ENCODE measurements around the gene ZNF785.
"Not testable (repeated sequence)": the region's sequence is repeated elsewhere in the genome, so short reads cannot be mapped to it uniquely, and the experiment has no call there.

ZNF785 gene

GRCh38 chr16:30585400-30586191 lies at the start of gene ZNF785:
TSS of gene ZNF785 (minus strand) at chr16:30585697. CDS start at chr16:30585611, 86 bp downstream.
- peak; percentile 83 for DNase-seq (ENCODE audit: low read depth)

GRCh38 chr16:30633526-30633925 lies 48.0 kb upstream of the ZNF785 start:
- DNase-seq (ENCODE audit: low read depth): no peak

GRCh38 chr16:30632454-30632853 lies 47.0 kb upstream of the ZNF785 start:
- not testable (repeated sequence) for DNase-seq (ENCODE audit: low read depth)

GRCh38 chr16:30628628-30629540 lies 43.4 kb upstream of the ZNF785 start:
- DNase-seq (ENCODE audit: low read depth): peak; percentile 94

- DNase-seq (ENCODE audit: low read depth): no peak
These were observed 40.7 kb upstream of the ZNF785 start for GRCh38 chr16:30626236-30626635.

- no peak for DNase-seq (ENCODE audit: low read depth)
These were observed 38.2 kb upstream of the ZNF785 start for GRCh38 chr16:30623536-30624283.

- no peak for DNase-seq (ENCODE audit: low read depth)
These were observed 37.0 kb upstream of the ZNF785 start for GRCh38 chr16:30622455-30623032.

- no peak for DNase-seq (ENCODE audit: low read depth)
These were observed 36.3 kb upstream of the ZNF785 start for GRCh38 chr16:30621765-30622164.

GRCh38 chr16:30620169-30620568 lies 34.7 kb upstream of the ZNF785 start:
- DNase-seq (ENCODE audit: low read depth): no peak

- DNase-seq (ENCODE audit: low read depth): no peak
These were observed 34.1 kb upstream of the ZNF785 start for GRCh38 chr16:30619638-30620037.

GRCh38 chr16:30619202-30619601 lies 33.7 kb upstream of the ZNF785 start:
- no peak for DNase-seq (ENCODE audit: low read depth)

GRCh38 chr16:30615358-30616091 lies 30.0 kb upstream of the ZNF785 start:
- DNase-seq (ENCODE audit: low read depth): peak; percentile 40

- DNase-seq (ENCODE audit: low read depth): peak; percentile 89
These were observed 24.7 kb upstream of the ZNF785 start, which contains the start of gene ZNF689 for GRCh38 chr16:30609926-30610839. TSS of gene ZNF689 (minus strand) at chr16:30610389. CDS start at chr16:30610041, 348 bp downstream.

GRCh38 chr16:30609002-30609925 lies 23.8 kb upstream of the ZNF785 start:
- no peak for DNase-seq (ENCODE audit: low read depth)

- DNase-seq (ENCODE audit: low read depth): no peak
These were observed 20.5 kb upstream of the ZNF785 start for GRCh38 chr16:30606004-30606403.

GRCh38 chr16:30605158-30605557 lies 19.7 kb upstream of the ZNF785 start:
- no peak for DNase-seq (ENCODE audit: low read depth)

- DNase-seq (ENCODE audit: low read depth): no peak
These were observed 18.9 kb upstream of the ZNF785 start for GRCh38 chr16:30604316-30604947.

GRCh38 chr16:30603945-30604315 lies 18.4 kb upstream of the ZNF785 start:
- DNase-seq (ENCODE audit: low read depth): no peak
